ENCODE data around the gene KCNK17.

DNA sequence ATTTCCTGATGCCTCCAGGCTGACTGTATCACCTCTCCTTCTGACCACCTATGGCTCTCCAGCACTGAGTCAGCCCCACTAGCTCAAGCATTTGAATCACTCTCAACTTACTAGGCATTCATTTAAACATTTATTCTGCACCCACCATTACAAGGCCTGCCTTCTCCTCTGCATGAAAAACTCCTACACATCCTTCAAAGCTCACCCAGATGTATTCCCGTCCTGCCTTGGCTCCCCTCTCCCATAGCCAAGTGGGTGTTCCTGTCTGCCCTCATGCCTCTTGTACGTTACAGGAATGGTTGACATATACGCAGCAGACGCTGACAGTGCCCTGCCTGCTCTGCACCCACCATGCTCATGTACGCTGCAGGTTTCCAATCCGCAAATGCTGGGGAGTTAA lies 21.6 kb downstream of the KCNK17 start:
- TF ChIP-seq, protein P1, sequence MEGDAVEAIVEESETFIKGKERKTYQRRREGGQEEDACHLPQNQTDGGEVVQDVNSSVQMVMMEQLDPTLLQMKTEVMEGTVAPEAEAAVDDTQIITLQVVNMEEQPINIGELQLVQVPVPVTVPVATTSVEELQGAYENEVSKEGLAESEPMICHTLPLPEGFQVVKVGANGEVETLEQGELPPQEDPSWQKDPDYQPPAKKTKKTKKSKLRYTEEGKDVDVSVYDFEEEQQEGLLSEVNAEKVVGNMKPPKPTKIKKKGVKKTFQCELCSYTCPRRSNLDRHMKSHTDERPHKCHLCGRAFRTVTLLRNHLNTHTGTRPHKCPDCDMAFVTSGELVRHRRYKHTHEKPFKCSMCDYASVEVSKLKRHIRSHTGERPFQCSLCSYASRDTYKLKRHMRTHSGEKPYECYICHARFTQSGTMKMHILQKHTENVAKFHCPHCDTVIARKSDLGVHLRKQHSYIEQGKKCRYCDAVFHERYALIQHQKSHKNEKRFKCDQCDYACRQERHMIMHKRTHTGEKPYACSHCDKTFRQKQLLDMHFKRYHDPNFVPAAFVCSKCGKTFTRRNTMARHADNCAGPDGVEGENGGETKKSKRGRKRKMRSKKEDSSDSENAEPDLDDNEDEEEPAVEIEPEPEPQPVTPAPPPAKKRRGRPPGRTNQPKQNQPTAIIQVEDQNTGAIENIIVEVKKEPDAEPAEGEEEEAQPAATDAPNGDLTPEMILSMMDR (IDR thresholded peaks at IDR 0.05): no peak
- TF ChIP-seq POLR2A (IDR thresholded peaks at IDR 0.05): no peak

Data from stomach (tissue), 4 donors.